Endothelial cell of umbilical vein (primary cell): ENCODE measurements around the gene RILPL2. TPM values are rescaled to one million over a fixed set of nuclear protein-coding genes. Genes with fewer than 3 reads are reported as not detected.
A peak's percentile ranks its signal among the peaks of the same experiment; 100 is the strongest.

Experiments
- BruUV-seq: library from RNA; stranded (reverse); fragments of 400-500 nt; replicated peaks from 2 replicates; lab custom pipeline; 2021; lab: Mats Ljungman, UMichigan
- CTCF ChIA-PET: fragments of 300-600, 350-600 bp; sonication (Branson Sonifier 250); formaldehyde crosslinking; loops from one replicate; lab custom pipeline; 2021; ENCODE audit warnings: antibody characterized with exemption, inconsistent platforms; lab: Charles Lee
- POLR2A ChIA-PET: fragments of 300-600, 350-600 bp; sonication (Branson Sonifier 250); formaldehyde crosslinking; loops from one replicate; lab custom pipeline; 2021; ENCODE audit warnings: antibody characterized with exemption, inconsistent platforms; lab: Charles Lee
- DNase-seq: peaks from one replicate; pipeline ENCODE4 v3.0.0-alpha.2; 2011; ENCODE audit warnings: low read depth, low spot score
- FAIRE-seq: peaks from 2 replicates; lab custom pipeline; 2011; peaks lifted over from hg19 to GRCh38; lab: Jason Lieb, UNC
- H2AFZ ChIP-seq: 2 replicates; pipeline ENCODE4 v1.6.0; 2012; ENCODE audit warnings: low read depth, low read length, control low read depth, inconsistent platforms
- H3K27ac ChIP-seq: 2 replicates; pipeline ENCODE4 v1.5.1; 2011; ENCODE audit warnings: low read depth, mild to moderate bottlenecking, control low read depth, low read length, moderate library complexity; ENCODE audit not compliant: insufficient read depth
- H3K27me3 ChIP-seq, 2 experiments: 2 replicates each; pipeline versions ENCODE4 v1.6.0 to v1.6.1; 2011; ENCODE audit warnings: low read length in 2 of 2, mixed read lengths in 1 of 2; ENCODE audit not compliant: control insufficient read depth in 2 of 2, insufficient read depth in 2 of 2
- H3K36me3 ChIP-seq, 2 experiments: 2 replicates in 1 of 2; 3 replicates in 1 of 2; pipeline ENCODE4 v1.5.1; 2011; ENCODE audit warnings: low read length in 2 of 2, mild to moderate bottlenecking in 1 of 2, moderate library complexity in 1 of 2; ENCODE audit not compliant: control insufficient read depth in 2 of 2, insufficient read depth in 2 of 2; ENCODE audit errors: extremely low read depth in 1 of 2
- H3K4me1 ChIP-seq: 3 replicates; pipeline ENCODE4 v1.5.1; 2011; ENCODE audit warnings: mild to moderate bottlenecking, low read length; ENCODE audit not compliant: control insufficient read depth, insufficient read depth; ENCODE audit errors: extremely low read depth
- H3K4me2 ChIP-seq: 2 replicates; pipeline ENCODE4 v1.6.1; 2011; ENCODE audit warnings: low read length, control low read depth, mixed read lengths; ENCODE audit not compliant: insufficient read depth
- H3K4me3 ChIP-seq, 3 experiments: fragments of 200-600 bp in 1 of 3; sonication (generic), shearing (Covaris generic) in 1 of 3; replicated peaks in 1 of 3; 2 replicates each; pipeline ENCODE4 v1.5.1; 2011 to 2016; ENCODE audit warnings: control low read depth in 3 of 3, low read length in 3 of 3, mild to moderate bottlenecking in 2 of 3, inconsistent platforms in 1 of 3, low read depth in 1 of 3, moderate library complexity in 1 of 3; ENCODE audit not compliant: insufficient read depth in 1 of 3
- H3K79me2 ChIP-seq: 2 replicates; pipeline ENCODE4 v1.6.0; 2012; ENCODE audit warnings: low read length, inconsistent platforms; ENCODE audit not compliant: control insufficient read depth, insufficient read depth
- H3K9ac ChIP-seq: replicated peaks from 2 replicates; pipeline ENCODE3; 2011; ENCODE audit warnings: low read length, control low read depth; ENCODE audit not compliant: insufficient read depth; ENCODE audit errors: extremely low read depth
- H3K9me1 ChIP-seq: replicated peaks from 3 replicates; pipeline ENCODE4 v1.6.0; 2011; ENCODE audit warnings: mild to moderate bottlenecking, low read length; ENCODE audit not compliant: control insufficient read depth, insufficient read depth; ENCODE audit errors: extremely low read depth
- H3K9me3 ChIP-seq: replicated peaks from 2 replicates; pipeline ENCODE4 v1.5.1; 2012; ENCODE audit warnings: low read length, inconsistent platforms; ENCODE audit not compliant: control insufficient read depth, insufficient read depth
- H4K20me1 ChIP-seq: replicated peaks from 2 replicates; pipeline ENCODE3; 2011; ENCODE audit warnings: mild to moderate bottlenecking, low read length; ENCODE audit not compliant: control insufficient read depth, insufficient read depth; ENCODE audit errors: extremely low read depth
- EZH2 ChIP-seq: IDR thresholded peaks from 2 replicates; pipeline ENCODE4 v1.6.1; 2012; ENCODE audit warnings: borderline replicate concordance, low read depth, mild to moderate bottlenecking, moderate library complexity, low read length, inconsistent platforms; ENCODE audit not compliant: severe bottlenecking
- FOS ChIP-seq: IDR thresholded peaks from 2 replicates; pipeline ENCODE4 v1.6.1; 2011; ENCODE audit warnings: mild to moderate bottlenecking, low read length, moderate library complexity, borderline replicate concordance; ENCODE audit not compliant: insufficient read depth
- GATA2 ChIP-seq: IDR thresholded peaks from 2 replicates; pipeline ENCODE4 v1.7.0; 2011; ENCODE audit warnings: low read depth, mild to moderate bottlenecking, moderate library complexity, mixed read lengths, low read length; ENCODE audit not compliant: insufficient read length, insufficient read depth
- JUN ChIP-seq: IDR thresholded peaks from 2 replicates; pipeline ENCODE4 v1.6.1; 2011; ENCODE audit warnings: borderline replicate concordance, low read depth; ENCODE audit not compliant: insufficient read length, insufficient read depth
- MYC ChIP-seq: IDR thresholded peaks from one replicate; pipeline ENCODE4 v1.6.1; 2011; ENCODE audit warnings: mild to moderate bottlenecking, low read depth, low read length
- POLR2A ChIP-seq: IDR thresholded peaks from 2 replicates; pipeline ENCODE4 v1.6.1; 2012; ENCODE audit warnings: low read depth, mild to moderate bottlenecking, control low read depth, low read length
- POLR2AphosphoS5 ChIP-seq: IDR thresholded peaks from 2 replicates; pipeline ENCODE4 v1.6.1; 2012; ENCODE audit warnings: low read depth, mild to moderate bottlenecking, control low read depth, low read length, moderate library complexity; ENCODE audit not compliant: insufficient read depth
- dilution Hi-C: fragments of 300-500 bp; cut with MboI; formaldehyde crosslinking; loops from one replicate; pipeline ENCODE4 v1.15.0; 2019; ENCODE audit warnings: low sequenced_read_pairs; ENCODE audit not compliant: extremely low pct_ligation_motif_present
- intact Hi-C: fragments of 100-400 bp; cut with micrococcal nuclease; formaldehyde crosslinking; loops from one replicate; pipeline ENCODE4 v1.10.0; 2022
- polyA plus RNA-seq, 4 experiments: library from polyadenylated mRNA; depleted of rRNA in 3 of 4; stranded (reverse) in 3 of 4; unstranded in 1 of 4; fragments of >200 nt; gene quantifications; 2 replicates each; pipeline versions ENCODE4 v1.2.1 to v1.2.3, GENCODE V29; 2011 to 2012; ENCODE audit warnings: missing spikeins in 1 of 4
- total RNA-seq: library from RNA; stranded (reverse); gene quantifications from 2 replicates; pipeline ENCODE4 v1.2.3, GENCODE V29; 2021
- TF ChIP-seq, protein P1 (sequence below): IDR thresholded peaks from 2 replicates; pipeline ENCODE4 v1.6.1; 2011; ENCODE audit not compliant: insufficient read depth, insufficient read length
- TF ChIP-seq, protein P2 (sequence below), 2 donors: IDR thresholded peaks; 1 replicate in 1 of 2; 2 replicates in 1 of 2; pipeline ENCODE4 v1.5.1; 2011; ENCODE audit warnings: low read length in 2 of 2, mild to moderate bottlenecking in 2 of 2, moderate library complexity in 2 of 2, control low read depth in 1 of 2, inconsistent platforms in 1 of 2, low read depth in 1 of 2; ENCODE audit not compliant: insufficient read depth in 1 of 2; ENCODE audit errors: extremely low read depth in 1 of 2

RILPL2 gene
- total and polyA plus RNA-seq, 2 donors (not counting 3 experiments of a cell fraction or from before 2014, with no cell fraction given): 3.3 to 4.6 TPM

DNA sequence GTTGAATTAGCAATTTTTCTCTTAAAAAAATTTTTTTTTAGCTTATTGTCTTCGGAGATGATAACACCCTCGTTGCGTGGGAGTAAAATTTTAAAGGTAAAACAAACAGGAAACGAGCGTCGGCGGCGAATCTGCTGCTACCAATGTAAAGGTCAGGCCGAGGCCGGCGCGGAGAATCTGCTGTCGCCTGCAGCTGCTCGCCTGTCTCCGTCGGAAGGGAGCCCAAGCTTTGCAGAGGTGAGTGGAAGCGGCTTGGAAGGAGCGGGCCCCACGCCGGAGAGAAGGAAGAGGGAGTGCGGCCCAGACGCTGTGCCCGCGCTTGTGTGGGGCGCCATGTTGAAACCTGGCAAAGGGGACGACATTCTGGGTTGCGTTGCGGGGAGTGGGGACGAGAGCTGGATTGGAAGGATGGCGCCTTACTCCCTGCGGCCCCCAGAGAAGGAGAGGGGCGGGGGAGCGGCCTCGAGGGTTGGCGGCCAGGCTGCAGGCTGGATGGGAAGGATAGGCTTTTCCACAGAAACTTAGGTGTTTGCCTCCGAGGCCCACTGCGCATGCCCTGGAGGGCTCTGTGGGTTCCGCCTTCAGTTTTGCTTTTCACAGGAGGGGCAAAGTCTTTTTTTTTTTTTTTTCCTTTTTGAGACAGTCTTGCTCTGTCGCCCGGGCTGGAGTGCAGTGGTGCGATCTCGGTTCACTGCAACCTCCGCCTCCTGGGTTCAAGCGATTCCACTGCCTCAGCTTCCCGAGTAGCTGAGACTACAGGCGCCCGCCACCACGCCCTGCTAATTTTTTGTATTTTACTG is 21.7 kb upstream of the RILPL2 start, which contains the start of gene SNRNP35:
Gene SNRNP35 (plus strand): TSS at position 160 of the 800 bp plus-strand sequence. CDS start 7,402 bp downstream, outside the sequence.
- peak; percentile 91 for FAIRE-seq
- Histone ChIP-seq H3K27ac (peak within 1 kb of the TSS; percentile 93), H3K4me2 (peak within 1 kb of the TSS; percentile 6), H3K9ac (peak within 1 kb of the TSS; percentile 95), H3K9me3 (no peaks in the 10 kb centered on the region), H3K9me1 (no peaks in the 10 kb centered on the region), H4K20me1 (no peaks in the 10 kb centered on the region), H2AFZ (peak within 1 kb of the TSS; percentile 78), H3K4me1 (no peaks in the 10 kb centered on the region), H3K36me3 (no peaks in the 10 kb centered on the region), H3K27me3 (no peaks in the 10 kb centered on the region), H3K4me3 (peak within 1 kb of the TSS; percentile 50 to 96 (median 56)), H3K79me2 (peaks cover 23% of the 10 kb centered on the region)
- ChIA-PET CTCF (interaction anchor here (1.1 to 2.2 kb wide), 2 partner anchors 10 to 124 kb away, joined by 7 to 11 read pairs; no protein-coding TSS in a partner anchor), POLR2A (interaction anchor here (0.6 to 0.7 kb wide), 2 partner anchors 49 to 53 kb away, joined by 3 read pairs; no protein-coding TSS in a partner anchor)
- TF ChIP-seq GATA2 (no peak), POLR2AphosphoS5 (peak; percentile 76), POLR2A (peak; percentile 83)
- peak; percentile 89 for DNase-seq
- intact Hi-C loops (loop anchor here (1.0 to 5.0 kb wide), 4 partner anchors 12 to 255 kb away; partner anchors contain the start of genes ATP6V0A2 and TMED2), dilution Hi-C loops (no loop called here)
- BruUV-seq: TSS peak; percentile 94

DNA sequence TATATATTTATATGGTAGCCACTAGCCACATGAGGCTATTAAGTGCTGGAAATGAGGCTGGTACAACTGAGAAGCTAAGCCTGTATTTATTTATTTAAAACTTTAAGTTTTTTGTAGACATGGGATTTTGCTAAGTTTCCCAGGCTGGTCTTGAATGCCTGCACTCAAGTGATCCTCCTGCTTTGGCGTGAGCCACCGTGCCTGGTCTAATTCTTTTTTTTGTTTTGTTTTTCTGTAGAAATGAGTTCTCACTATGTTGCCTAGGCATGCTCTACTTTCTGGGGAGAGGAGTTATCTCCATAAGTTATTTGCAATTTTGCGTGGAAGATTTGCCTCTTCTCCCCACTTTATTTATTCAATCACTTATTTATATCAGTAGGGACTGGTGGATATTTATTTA is 16.7 kb upstream of the RILPL2 start:
- no peaks in the 10 kb centered on the region for H3K4me1 ChIP-seq
- no peaks in the 10 kb centered on the region for H3K9me1 ChIP-seq
- H3K4me2 ChIP-seq: no peak overlapping the region
- no peaks in the 10 kb centered on the region for H3K9me3 ChIP-seq
- ChIA-PET POLR2A (no interaction called here), CTCF (interaction anchor here (1.1 kb wide), 1 partner anchor 15 kb away, joined by 3 read pairs; no protein-coding TSS in a partner anchor)
- no peaks in the 10 kb centered on the region for H3K79me2 ChIP-seq
- intact Hi-C loops (no loop called here), dilution Hi-C loops (no loop called here)
- DNase-seq (no peak), FAIRE-seq (no peak)
- no peak for TF ChIP-seq JUN
- TF ChIP-seq MYC: no peak
- TF ChIP-seq, protein P1, sequence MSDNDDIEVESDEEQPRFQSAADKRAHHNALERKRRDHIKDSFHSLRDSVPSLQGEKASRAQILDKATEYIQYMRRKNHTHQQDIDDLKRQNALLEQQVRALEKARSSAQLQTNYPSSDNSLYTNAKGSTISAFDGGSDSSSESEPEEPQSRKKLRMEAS: no peak
- no peak for TF ChIP-seq EZH2
- TF ChIP-seq GATA2: no peak
- TF ChIP-seq, protein P2, sequence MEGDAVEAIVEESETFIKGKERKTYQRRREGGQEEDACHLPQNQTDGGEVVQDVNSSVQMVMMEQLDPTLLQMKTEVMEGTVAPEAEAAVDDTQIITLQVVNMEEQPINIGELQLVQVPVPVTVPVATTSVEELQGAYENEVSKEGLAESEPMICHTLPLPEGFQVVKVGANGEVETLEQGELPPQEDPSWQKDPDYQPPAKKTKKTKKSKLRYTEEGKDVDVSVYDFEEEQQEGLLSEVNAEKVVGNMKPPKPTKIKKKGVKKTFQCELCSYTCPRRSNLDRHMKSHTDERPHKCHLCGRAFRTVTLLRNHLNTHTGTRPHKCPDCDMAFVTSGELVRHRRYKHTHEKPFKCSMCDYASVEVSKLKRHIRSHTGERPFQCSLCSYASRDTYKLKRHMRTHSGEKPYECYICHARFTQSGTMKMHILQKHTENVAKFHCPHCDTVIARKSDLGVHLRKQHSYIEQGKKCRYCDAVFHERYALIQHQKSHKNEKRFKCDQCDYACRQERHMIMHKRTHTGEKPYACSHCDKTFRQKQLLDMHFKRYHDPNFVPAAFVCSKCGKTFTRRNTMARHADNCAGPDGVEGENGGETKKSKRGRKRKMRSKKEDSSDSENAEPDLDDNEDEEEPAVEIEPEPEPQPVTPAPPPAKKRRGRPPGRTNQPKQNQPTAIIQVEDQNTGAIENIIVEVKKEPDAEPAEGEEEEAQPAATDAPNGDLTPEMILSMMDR (IDR thresholded peaks at IDR 0.05; ENCODE audit: extremely low read depth in 1 of 2, insufficient read depth in 1 of 2, low read depth in 1 of 2, low read length in 2 of 2): no peak
- TF ChIP-seq POLR2AphosphoS5: no peak
- TF ChIP-seq POLR2A: no peak
- TF ChIP-seq FOS: no peak
- H2AFZ ChIP-seq: no peak overlapping the region
- no peaks in the 10 kb centered on the region for H3K36me3 ChIP-seq
- H3K4me3 ChIP-seq: no peak overlapping the region
- no peak overlapping the region for H3K27ac ChIP-seq
- H3K9ac ChIP-seq: no peak overlapping the region
- H4K20me1 ChIP-seq: no peaks in the 10 kb centered on the region
- no peaks in the 10 kb centered on the region for H3K27me3 ChIP-seq
- BruUV-seq: no TSS peak
